EL (cell line): ENCODE data around the gene ITPKC.
"Not testable (repeated sequence)": the region's sequence is repeated elsewhere in the genome, so short reads cannot be mapped to it uniquely, and the experiment has no call there.

Source experiments
- DNase-seq: peaks from one replicate; pipeline ENCODE4 v3.0.0-alpha.2; 2016

Gene ITPKC

DNA sequence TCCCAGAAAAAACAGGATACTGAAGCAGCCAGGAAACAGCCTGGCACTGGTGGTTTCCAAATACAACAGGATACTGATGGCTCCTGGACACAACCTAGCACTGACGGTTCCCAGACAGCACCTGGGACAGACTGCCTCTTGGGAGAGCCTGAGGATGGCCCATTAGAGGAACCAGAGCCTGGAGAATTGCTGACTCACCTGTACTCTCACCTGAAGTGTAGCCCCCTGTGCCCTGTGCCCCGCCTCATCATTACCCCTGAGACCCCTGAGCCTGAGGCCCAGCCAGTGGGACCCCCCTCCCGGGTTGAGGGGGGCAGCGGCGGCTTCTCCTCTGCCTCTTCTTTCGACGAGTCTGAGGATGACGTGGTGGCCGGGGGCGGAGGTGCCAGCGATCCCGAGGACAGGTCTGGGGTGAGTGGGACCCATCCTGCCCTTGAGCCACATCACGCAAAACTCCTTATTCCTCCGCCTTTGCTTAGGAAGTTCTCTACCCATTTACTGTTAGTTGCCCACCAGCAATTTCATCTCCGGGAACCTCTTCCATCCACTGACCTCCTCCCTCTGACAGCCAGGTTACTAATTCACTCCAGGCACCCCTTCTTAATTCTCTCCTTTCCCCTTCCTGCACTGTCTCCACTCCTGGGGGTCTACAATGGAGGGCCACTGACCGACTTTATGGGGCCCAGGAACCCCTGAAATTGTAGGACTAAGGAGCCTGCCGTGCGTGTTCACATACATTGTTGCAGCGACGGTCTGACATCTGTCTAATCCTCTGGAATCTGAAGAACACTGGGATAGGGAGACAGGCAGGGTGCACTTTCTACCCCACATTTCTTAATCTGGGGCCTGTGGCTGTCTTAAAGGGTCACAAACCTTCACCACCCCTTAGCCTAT is 1.2 kb downstream of the ITPKC start:
- peak; percentile 43 for DNase-seq

DNA sequence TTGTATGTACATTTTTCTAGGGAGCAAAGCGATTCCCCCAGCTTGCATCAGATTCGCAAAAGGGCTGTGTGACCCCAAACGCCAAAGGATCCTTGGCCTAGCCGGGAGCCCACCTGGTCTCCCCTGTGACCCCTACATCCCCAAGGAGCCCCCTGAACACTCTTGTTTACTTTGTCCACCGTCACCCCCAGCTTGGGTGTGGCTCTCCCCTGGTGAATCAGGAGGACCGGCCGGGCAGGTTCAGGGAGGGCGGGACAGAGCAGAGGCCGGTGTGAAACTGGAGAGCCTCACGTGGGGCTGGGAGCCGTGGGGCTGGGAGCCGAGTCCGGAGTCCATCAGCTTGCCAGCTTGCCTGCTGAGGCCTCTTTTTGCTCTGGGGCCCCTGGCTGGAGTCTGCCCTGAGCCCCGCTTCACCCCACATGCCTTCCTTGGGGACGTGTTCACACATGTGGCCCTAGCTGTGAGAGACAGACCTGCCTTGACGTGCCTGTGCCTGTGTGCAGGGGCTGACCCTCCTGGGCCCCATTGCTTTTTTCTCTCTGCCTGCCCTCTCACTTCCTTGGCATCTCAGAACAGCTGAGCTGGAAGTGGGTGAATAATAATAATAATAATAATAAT is 2.0 kb downstream of the ITPKC start:
- peak; percentile 58 for DNase-seq

DNA sequence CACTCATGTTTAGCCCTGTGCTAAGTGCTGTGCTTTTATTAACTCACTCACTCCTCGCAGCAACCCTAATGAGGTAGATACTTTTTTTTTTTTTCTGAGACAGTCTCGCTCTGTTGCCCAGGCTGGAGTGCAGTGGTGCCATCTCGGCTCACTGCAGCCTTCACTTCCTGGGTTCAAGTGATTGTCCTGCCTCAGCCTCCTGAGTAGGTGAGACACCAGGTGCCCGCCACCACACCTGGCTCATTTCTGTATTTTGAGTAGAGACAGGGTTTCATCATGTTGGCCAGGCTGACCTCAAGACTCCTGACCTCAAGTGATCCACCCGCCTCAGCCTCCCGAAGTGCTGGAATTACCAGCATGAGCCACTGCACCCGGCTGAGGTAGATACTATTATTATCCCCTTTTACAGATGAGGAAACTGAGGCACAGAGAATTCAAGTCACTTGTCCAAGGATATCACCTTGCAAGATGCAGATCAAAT is 2.5 kb downstream of the ITPKC start:
- no peak for DNase-seq

DNA sequence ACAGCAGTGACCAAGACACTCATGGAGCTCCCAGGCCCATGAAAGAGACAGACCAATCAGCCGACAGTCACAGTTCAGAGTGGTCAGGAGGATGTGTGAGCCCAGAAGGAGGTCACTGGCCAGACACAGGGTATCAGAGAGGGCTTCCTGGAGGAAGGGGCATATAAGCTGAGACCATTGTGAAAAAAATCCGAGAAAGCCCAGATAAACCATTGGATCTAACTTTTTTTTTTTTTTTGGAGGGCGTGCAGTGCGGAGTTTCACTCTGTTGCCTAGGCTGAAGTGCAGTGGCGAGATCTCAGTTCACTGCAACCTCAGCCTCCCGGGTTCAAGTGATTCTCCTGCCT is 4.2 kb downstream of the ITPKC start:
- no peak for DNase-seq

DNA sequence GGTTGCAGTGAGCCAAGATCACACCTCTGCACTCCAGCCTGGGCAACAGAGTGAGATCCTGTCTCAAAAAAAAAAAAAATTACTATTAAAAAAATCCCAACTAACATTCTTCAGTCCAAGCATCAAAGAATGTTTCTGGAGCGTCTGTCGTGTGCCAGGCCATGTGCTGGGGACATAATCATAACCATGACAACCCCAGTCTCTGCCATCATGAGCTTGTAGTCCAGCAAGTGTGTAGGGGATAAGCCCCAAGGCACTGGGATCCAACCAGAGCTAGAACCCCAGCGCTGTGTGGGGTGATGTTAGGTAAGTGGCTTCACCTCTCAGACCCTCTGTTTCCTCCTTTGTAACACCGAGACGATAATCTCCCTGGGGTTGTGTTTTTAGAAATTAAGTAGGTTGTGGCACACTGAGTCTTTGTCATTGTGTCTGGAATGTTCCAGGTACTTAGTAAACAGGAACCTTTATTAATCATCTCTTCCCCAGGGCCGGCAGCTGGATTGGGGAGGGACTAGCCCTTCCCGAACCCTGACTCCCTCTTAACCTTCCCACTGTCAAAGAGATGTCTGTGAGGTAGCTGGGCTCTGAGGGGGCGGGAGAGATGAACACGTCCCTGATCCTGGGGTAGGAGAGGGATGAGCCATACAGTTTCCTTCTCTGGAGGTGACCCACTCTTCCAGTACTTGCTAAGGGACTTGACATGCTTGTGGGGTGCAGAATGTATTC is 5.2 kb downstream of the ITPKC start:
- DNase-seq, result no peak

DNA sequence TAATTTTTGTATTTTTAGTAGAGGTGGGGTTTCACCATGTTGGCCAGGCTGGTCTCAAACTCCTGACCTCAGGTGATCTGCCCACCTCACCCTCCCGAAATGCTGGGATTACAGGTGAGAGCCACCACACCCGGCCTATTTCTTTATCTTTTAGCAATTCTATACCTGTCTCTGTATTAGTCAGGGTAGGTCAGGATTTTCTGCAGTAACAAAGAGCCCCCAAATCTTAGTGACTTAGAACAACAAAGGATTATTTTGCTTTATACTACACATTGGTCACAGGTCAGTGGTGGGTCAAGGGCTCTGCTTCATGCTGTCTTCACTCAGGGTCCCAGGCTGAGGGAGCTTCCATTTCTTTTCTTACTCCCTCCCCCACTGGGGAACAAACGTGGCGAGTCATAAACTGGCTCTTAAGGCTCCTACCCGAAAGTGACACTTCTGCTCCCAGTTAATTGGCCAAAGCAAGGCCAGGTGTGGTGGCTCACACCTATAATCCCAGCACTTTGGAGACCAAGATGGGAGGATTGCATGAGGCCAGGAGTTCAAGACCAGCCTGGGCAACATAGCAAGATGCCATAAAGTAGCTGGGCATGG is 6.8 kb downstream of the ITPKC start:
- no peak for DNase-seq

DNA sequence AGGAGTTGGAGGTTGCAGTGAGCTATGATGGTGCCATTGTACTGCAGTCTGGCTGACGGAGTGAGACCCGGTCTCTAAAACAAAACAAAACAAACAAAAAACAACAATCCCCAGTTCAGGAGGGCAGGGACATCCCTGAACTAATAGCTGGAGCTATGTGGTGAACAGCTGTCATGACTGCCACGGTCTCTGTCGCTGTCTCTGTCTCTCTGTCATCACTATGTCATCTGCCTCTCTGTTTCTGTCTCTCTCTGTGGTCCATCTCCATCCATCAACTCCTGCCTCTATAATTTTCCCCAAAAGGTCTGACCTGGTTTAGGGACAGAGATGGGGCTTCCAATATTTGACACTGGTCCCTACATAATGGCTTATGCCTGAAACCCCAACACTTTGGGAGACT is 7.4 kb downstream of the ITPKC start:
- DNase-seq, result no peak

DNA sequence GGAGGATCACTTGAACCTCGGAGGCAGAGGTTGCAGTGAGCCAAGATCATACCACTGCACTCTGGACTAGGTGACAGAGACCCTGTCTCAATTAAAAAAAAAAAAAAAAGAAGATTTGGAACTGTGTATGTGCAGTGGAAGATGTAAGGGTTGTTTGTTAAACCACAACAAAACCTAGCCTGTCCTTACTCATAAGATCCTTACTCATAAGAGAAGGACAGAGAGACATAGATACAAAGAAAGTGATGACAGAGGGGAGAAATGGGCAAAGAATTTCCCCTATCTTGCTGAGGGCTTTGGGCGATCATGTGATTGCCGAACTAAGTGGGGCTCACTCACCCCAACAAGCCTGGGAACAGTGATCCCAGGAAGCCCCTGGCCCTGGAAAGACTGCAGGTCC is 7.9 kb downstream of the ITPKC start:
- no peak for DNase-seq

DNA sequence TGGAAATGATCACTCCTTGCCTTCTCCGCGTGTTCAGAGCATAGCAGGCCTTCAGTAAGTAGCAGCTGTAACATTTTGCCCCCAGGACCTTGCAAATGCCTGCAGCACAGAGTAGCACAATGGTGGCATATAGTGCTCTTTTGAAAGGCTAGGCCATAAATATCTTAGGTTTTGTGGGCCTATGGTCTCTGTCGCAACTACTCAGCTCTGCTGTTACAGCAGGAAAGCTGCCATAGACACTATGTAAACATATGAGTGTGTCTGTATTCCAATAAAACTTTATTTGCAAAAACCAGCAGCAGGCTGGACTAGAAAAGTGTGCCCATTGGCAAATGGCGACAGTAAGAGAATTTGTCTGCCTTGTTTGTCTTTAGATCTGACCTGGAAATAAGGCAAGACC is 9.4 kb downstream of the ITPKC start:
- no peak for DNase-seq

DNA sequence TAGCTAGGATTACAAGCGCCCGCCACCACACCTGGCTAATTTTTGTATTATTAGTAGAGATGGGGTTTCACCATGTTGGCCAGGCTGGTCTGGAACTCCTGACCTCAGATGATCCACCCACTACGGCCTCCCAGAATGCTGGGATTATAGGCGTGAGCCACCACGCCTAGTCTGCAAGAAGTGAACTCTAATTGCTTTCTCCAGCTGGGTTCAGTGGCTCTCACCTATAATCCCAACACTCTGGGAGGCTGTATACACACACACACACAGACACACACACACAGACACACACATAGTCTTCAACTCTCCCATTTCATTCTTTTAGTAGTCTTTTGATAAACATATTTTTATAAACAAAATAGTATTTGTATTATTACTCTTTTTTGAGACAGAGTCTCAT is 13.2 kb downstream of the ITPKC start:
- not testable (repeated sequence) for DNase-seq

DNA sequence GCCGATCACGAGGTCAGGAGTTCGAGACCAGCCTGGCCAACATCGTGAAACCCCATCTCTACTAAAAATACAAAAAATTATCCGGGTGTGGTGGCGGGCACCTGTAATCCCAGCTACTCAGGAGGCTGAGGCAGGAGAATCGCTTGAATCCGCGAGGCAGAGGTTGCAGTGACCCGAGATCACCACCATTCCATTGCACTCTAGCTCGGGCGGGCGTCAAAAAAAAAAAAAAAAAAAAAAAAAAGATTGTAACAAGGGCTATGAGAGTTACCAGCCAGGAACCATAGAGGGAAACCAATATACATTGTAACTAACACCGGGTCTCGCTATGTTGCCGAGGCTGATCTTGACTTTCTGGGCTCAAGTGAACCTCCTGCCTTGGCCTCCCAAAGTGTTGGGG is 15.4 kb downstream of the ITPKC start:
- not testable (repeated sequence) for DNase-seq

DNA sequence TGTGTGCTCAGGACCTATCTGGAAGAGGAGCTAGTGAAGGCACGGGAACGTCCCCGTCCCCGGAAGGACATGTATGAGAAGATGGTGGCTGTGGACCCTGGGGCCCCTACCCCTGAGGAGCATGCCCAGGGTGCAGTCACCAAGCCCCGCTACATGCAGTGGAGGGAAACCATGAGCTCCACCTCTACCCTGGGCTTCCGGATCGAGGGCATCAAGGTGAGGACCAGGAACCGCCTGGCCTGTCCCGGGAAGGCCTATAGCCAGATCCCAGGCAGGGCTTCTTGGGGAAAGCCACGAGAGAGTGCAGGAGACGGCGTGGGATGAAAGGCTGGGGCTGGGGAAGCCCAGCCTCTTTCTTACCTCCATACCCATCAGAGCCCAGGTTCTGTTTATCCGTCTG is 16.2 kb downstream of the ITPKC start:
- DNase-seq, result no peak

DNA sequence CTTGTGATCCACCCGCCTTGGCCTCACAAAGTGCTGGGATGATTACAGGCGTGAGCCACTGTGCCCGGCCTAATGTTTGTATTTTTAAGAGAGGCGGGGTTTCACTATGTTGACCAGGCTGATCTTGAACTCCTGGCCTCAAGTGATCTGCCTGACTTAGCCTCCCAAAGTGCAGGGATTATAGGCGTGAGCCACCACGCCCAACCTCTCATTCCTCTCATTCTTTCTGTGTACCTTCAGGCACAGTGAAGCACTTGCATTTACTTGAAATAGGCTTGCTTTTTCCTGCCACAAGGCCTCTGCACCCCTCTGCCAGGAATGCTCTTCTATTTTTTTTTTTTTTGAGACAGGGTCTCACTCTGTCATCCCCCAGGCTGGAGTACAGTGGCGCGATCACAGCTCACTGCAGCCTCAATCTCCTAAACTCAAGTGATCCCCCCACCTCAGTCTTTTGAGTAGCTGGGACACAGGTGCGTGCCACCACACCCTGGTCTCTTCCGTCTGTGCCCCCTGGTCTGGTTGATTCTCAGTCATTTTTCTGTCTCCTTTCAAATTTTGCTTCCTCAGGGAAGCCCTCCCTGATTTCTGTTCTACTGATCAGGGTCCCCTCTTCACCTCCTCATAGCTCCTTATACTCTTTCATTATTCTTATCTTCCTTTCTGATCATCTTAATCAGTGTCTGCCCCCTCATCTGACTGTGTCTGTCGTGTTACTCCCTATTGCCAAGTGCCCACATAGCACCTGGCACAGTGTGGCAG is 18.3 kb downstream of the ITPKC start:
- DNase-seq, result no peak

DNA sequence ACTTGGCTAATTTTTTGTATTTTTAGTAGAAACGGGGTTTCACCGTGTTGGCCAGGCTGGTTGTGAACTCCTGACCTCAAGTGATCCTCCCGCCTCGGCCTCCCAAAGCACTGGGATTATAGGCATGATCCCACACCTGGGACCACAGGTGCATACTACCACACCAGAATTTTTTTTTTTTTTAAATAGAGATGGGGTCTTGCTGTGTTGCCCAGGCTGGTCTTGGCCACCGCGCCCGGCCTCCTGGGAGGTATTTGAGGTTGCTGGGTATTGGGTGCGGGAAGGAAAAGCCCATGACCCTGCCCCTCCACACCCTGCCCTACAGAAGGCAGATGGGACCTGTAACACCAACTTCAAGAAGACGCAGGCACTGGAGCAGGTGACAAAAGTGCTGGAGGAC is 19.7 kb downstream of the ITPKC start:
- DNase-seq, result no peak

DNA sequence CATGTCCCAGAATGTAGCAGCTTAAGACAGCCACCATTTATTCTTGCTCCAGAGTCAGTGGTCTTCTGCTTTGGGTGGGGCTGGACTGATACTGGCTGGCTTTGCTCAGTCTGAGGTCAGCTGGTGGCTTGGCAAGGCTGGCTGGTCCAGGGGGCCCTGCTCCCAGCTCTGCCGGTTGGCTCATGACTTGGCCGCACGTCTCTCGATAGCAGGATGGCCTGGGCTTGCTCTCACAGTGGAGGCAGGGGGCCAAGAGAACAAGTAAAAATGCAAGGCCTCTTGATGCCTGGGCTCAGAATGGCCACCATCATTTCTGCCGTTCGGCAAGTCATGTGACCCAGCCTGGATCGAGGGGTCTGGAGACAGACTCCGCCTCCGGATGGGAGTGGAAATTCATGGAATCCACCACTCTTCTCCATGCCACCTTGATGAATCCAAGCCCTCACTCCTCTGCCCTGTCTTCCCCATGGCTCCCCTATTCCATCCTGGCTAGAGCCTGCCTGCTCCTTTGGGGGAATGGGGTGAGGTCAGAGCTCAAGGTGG is 20.3 kb downstream of the ITPKC start:
- DNase-seq, result no peak

DNA sequence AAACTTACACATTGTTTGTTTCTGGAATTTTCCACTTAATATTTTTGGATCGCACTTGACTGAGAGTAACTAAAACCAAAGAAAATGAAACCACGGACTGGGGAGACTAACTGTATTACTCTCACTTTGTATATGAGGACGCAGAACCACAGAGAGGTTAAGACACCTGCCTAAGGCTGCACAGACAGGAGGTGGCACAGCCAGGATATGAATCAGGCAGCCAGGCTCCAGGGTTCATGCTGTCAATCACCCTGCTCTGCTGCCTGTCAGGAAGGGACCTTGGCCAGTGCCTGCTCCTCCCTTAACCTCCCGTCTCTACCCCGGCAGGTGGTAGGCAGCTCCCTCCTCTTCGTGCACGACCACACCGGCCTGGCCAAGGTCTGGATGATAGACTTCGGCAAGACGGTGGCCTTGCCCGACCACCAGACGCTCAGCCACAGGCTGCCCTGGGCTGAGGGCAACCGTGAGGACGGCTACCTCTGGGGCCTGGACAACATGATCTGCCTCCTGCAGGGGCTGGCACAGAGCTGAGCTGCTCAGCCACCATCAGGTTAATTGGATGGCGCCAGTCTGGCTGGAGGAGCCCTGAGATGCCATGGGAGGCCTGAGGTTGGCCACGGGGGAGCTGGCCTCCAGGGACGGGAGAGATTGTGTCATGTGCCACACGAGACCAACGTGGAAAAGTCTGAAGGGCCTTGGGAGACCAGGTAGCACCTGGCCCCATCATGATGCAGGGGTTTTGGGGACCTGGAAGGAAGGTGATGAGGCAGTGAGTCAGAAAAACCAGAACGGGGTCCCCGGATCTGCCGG is 22.3 kb downstream of the ITPKC start:
- no peak for DNase-seq

DNA sequence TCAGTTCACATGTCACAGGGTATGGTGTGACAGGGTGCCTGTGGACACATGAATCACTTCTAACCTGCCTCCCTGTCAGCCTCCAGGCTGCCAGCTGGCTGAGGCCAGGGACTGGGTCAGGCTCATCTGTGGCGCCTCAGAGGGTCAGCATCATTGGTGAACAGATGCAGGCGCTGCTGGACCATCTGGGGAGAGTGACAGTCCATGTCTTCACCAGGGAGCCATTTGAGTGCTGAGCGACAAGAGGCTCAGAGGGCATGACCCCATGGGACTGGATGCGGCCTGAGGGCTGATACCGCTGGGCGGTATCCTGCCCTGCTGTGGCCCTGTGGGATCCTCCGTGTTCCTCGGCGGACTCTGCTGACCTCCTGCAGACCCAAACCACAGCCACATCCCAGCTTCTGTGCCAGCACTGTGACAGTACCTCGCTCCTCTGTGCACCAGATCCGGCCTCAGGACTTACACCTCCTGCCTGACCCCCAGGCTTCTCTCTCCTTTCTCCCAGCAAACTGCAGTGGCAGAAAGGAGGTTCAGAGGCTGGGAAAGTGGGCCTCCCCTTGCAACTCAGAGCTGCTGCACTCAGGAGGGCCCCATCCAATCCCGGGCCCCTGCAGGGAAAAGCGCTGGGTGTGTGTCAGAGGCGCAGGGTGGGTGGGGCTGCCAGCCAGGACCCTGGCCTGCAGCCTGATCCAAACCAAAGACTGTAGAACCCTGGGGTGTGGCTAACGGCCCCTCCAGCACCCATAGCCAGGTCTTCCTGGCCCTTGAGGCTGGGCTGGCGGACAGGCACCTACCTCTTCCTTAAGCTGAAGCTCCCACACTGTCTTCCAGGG is 23.2 kb downstream of the ITPKC start:
- no peak for DNase-seq

DNA sequence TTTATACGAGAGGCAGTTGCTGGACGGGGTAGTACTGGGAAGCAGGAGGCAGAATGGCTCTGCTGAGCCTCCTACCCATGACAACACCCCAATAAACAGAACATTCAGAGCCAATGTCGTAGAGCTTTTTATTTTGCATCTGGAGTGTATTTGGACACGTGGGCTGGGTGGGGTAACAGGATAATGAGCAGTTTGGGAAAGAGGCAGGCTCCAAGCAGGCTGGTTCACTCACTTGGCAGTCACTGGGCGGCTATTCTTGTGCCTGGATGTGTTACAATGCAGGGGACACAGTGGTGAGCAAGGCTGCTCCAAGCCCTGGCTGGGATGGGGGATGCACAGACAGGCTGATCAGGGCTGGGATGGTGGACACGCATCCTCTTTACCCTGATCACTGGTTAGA is 23.8 kb downstream of the ITPKC start:
- no peak for DNase-seq

DNA sequence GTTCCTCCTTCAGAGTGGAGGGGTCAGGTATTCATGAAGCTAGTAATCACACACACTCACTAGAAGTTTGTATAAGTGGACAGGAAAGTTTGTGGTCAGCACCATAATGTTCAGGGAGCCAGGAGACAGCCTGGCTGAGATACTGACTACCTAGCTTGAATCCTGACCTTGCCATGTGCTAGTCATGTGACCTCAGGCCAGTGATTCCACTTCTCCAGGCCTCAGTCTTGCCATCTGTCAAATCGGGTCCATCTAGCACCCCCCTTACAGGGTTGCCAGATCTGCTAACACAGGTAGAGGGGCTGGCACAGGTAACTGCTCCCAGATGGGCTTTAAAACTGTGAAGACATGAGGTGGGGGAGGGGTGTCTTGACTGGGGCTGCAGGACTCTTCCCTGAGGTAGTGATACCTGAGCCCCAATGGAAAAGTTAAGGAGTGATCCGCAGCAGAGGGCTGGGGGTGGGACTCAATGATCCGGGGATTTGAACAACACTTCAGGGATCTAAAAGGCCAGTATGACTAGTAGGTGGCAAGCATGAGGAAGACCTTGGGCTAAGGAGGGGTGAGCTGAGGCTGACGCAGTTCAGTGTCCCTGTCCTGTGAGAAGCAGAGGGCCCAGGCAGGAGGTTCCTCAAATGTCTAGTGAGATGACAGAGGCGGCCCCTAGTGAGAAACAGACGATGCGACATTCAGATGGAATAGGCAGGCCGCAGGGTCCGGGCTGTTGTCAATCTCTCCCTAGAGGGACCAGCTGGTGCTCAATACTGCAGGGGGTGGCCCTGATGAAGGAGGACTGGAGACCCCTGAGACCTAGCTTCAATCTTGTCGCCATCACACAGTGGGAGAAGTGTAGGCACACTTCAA is 24.8 kb downstream of the ITPKC start:
- no peak for DNase-seq

DNA sequence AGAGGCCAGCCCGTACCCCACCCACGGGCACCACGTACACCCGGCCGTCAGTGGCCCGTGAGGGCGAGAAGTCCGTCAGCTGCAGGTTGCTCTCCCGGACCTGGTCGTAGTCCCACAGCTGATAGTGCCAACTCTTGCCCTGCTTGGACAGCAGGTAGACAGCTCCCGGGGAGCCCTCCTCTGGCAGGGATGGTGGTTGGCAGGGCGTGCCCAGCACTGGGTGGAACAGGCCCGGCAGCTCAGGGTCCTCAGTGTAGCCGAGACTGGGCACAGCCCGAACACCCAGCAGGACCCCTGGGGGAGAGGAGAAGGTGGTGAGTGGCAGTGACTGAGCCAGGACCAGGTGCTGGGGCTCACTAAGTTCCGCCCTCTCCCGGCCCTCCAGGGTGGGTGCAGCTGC is 25.6 kb downstream of the ITPKC start:
- no peak for DNase-seq
